ENCODE measurements around the gene APOL2.
A peak's percentile ranks its signal among the peaks of the same experiment; 100 is the strongest.

Gene APOL2

DNA sequence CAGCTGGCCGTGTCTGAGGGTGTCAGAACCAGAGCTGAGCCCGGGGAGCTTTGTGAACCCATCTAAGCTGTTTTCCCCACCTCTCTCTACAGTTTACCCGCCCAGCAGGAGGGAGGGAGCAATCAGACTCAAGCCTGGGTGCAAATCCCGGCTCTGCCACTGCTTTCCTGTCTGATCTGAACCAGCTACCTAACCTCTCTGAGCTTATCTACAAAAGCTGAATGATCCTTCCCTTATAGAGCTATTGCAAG lies 252 bp downstream of the APOL2 start:
- TF ChIP-seq, protein P1, sequence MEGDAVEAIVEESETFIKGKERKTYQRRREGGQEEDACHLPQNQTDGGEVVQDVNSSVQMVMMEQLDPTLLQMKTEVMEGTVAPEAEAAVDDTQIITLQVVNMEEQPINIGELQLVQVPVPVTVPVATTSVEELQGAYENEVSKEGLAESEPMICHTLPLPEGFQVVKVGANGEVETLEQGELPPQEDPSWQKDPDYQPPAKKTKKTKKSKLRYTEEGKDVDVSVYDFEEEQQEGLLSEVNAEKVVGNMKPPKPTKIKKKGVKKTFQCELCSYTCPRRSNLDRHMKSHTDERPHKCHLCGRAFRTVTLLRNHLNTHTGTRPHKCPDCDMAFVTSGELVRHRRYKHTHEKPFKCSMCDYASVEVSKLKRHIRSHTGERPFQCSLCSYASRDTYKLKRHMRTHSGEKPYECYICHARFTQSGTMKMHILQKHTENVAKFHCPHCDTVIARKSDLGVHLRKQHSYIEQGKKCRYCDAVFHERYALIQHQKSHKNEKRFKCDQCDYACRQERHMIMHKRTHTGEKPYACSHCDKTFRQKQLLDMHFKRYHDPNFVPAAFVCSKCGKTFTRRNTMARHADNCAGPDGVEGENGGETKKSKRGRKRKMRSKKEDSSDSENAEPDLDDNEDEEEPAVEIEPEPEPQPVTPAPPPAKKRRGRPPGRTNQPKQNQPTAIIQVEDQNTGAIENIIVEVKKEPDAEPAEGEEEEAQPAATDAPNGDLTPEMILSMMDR (IDR thresholded peaks at IDR 0.05; ENCODE audit: low read length): no peak
- no peak for TF ChIP-seq EZH2 (IDR thresholded peaks at IDR 0.05; ENCODE audit: borderline replicate concordance, low read length)
- Histone ChIP-seq H3K4me1 (ENCODE audit: insufficient read depth, low read length, severe bottlenecking) (peaks cover 27% of the 10 kb centered on the region), H3K9ac (ENCODE audit: low read length) (peak overlapping the region; percentile 97), H3K27me3 (ENCODE audit: insufficient read depth, low read length) (no peaks in the 10 kb centered on the region), H4K20me1 (ENCODE audit: insufficient read depth, low read length) (no peaks in the 10 kb centered on the region), H3K9me3 (ENCODE audit: low read length) (no peaks in the 10 kb centered on the region), H3K36me3 (ENCODE audit: insufficient read depth, low read length) (peaks cover 18% of the 10 kb centered on the region), H3K4me3 (ENCODE audit: low read depth, low read length, poor library complexity, severe bottlenecking) (peak overlapping the region; percentile 98), H3K9me2 (ENCODE audit: low read depth, low read length) (no peaks in the 10 kb centered on the region), H3K27ac (ENCODE audit: low read depth, low read length, poor library complexity, severe bottlenecking) (peak overlapping the region; percentile 83), H3K79me2 (ENCODE audit: insufficient read depth, low read length) (peaks cover 12% of the 10 kb centered on the region; the same call in 1 of the 2 replicates), H2AFZ (ENCODE audit: low read length) (no peak overlapping the region), H3K4me2 (ENCODE audit: low read length) (peak overlapping the region; percentile 97), H3F3A (ENCODE audit: insufficient read depth, low read length) (no peaks in the 10 kb centered on the region)

DNA sequence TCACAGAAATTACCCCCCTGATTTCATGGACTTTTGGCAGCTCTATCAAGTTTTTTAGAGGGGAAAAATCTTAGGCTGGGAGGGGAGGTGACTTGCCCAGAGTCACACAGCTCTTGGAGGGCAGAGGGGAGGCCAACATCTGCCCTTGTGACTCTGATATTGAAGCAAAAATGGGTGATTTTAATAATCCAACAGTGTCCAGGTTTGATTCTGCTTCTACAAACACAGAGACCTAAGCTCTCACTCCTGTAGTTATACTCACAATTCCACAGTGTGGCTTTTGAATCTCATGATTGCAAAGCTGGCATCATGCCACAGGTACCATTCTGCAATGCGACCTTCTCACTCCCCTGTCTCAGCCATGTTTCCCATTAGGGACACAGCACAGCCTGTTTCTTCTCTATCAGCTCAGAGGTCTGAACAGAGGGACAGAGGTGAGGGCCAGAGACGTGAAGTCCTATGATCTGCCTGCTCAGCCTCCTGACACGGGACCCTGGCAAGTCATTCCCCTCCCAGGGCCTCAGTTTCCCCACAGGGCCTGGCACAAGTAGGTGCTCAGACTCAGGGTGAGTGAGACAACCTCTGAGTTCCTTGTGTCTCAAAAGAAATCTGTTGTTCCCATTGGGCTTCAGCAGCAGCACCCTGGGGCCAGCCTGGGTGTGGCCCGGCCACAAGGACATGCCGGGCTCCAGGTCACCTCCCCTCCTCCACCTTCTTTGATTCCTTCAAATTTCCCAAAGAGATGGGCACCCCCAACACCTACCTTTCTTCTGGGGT lies 766 bp downstream of the APOL2 start:
- Histone ChIP-seq H3K4me3 (ENCODE audit: low read depth, low read length, poor library complexity, severe bottlenecking) (peak overlapping the region; percentile 98), H3K79me2 (ENCODE audit: insufficient read depth, low read length) (peaks cover 12% of the 10 kb centered on the region; the same call in 1 of the 2 replicates), H3K27me3 (ENCODE audit: insufficient read depth, low read length) (no peaks in the 10 kb centered on the region)

DNA sequence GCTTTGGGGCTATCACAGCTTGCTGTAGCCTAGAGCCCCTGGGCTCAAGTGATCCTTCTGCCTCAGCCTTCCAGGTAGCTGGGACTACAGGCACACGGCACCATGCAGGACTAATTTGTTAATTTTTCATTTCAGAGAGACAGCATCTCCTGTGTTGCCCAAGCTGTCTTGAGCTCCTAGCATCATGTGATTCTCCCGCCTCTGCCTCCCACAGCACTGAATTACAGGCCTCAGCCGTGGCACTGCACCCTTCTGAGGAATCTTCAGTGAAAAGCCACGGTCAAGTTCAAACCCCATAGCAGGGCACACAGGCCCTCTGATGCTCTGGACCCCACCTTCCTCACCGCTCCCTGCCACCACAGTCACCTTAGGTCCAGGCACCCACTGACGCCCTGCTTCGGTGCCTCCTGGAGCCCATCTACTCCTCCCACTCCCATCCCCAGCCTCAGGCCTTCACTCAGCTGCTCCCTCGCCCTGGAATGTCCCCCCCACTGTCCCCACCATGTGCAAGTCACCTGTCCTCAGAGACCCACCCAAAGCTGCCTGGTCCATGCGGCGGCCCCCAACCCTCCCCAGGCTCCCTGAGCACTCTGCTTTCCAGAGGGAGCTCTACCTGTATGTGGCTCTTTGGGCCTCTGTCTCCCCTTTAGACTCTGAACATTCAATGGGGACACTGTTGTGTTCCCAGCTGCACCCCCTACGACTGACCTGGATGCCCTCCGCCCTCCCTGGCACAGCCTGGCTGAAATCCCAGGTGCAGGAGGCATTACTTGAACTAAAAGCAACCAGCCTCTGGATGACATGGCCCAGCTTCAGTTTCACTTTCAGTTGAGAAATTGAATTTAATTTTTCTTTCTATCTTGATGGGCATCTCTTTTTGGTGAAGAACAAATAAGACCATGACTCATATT lies 1.6 kb downstream of the APOL2 start:
- peak overlapping the region; percentile 97 for H3K4me2 ChIP-seq (ENCODE audit: low read length)
- H3K79me2 ChIP-seq (ENCODE audit: insufficient read depth, low read length): peaks cover 12% of the 10 kb centered on the region; the same call in 1 of the 2 replicates
- H3K4me1 ChIP-seq (ENCODE audit: insufficient read depth, low read length, severe bottlenecking): peaks cover 34% of the 10 kb centered on the region
- no peaks in the 10 kb centered on the region for H3F3A ChIP-seq (ENCODE audit: insufficient read depth, low read length)
- peaks cover 28% of the 10 kb centered on the region for H3K36me3 ChIP-seq (ENCODE audit: insufficient read depth, low read length)
- peak overlapping the region; percentile 83 for H3K27ac ChIP-seq (ENCODE audit: low read depth, low read length, poor library complexity, severe bottlenecking)
- no peaks in the 10 kb centered on the region for H3K9me2 ChIP-seq (ENCODE audit: low read depth, low read length)
- H2AFZ ChIP-seq (ENCODE audit: low read length): no peak overlapping the region
- peak overlapping the region; percentile 97 for H3K9ac ChIP-seq (ENCODE audit: low read length)
- TF ChIP-seq EZH2 (IDR thresholded peaks at IDR 0.05; ENCODE audit: borderline replicate concordance, low read length): no peak
- TF ChIP-seq, protein P1 (IDR thresholded peaks at IDR 0.05; ENCODE audit: low read length): no peak
- H3K9me3 ChIP-seq (ENCODE audit: low read length): no peaks in the 10 kb centered on the region
- H4K20me1 ChIP-seq (ENCODE audit: insufficient read depth, low read length): no peaks in the 10 kb centered on the region
- peak overlapping the region; percentile 98 for H3K4me3 ChIP-seq (ENCODE audit: low read depth, low read length, poor library complexity, severe bottlenecking)
- H3K27me3 ChIP-seq (ENCODE audit: insufficient read depth, low read length): no peaks in the 10 kb centered on the region

More for the DNA sequence above, 766 bp downstream of the APOL2 start:
- no peaks in the 10 kb centered on the region for H3K9me2 ChIP-seq (ENCODE audit: low read depth, low read length)
- H3K27ac ChIP-seq (ENCODE audit: low read depth, low read length, poor library complexity, severe bottlenecking): peak overlapping the region; percentile 83
- H4K20me1 ChIP-seq (ENCODE audit: insufficient read depth, low read length): no peaks in the 10 kb centered on the region
- H3F3A ChIP-seq (ENCODE audit: insufficient read depth, low read length): no peaks in the 10 kb centered on the region
- peaks cover 19% of the 10 kb centered on the region for H3K36me3 ChIP-seq (ENCODE audit: insufficient read depth, low read length)
- peak overlapping the region; percentile 97 for H3K9ac ChIP-seq (ENCODE audit: low read length)
- H2AFZ ChIP-seq (ENCODE audit: low read length): no peak overlapping the region
- no peaks in the 10 kb centered on the region for H3K9me3 ChIP-seq (ENCODE audit: low read length)
- TF ChIP-seq, protein P1 (IDR thresholded peaks at IDR 0.05; ENCODE audit: low read length): no peak
- TF ChIP-seq EZH2 (IDR thresholded peaks at IDR 0.05; ENCODE audit: borderline replicate concordance, low read length): no peak
- peaks cover 27% of the 10 kb centered on the region for H3K4me1 ChIP-seq (ENCODE audit: insufficient read depth, low read length, severe bottlenecking)
- peak overlapping the region; percentile 97 for H3K4me2 ChIP-seq (ENCODE audit: low read length)
